Lower lobe of right lung (tissue), 2 donors: ENCODE results near the gene SLMAP. TPM values are rescaled to one million over a fixed set of nuclear protein-coding genes. Genes with fewer than 3 reads are reported as not detected.

Experiments used
- ATAC-seq, 2 donors: fragments of 200-7000 bp; cut with Tn5 transposase; one replicate each; pipeline ENCODE4 v1.9.1; 2020 to 2022; ENCODE audit warnings: mild to moderate bottlenecking in 2 of 2, moderate library complexity in 2 of 2
- DNase-seq: peaks from one replicate; pipeline ENCODE4 v3.0.0-alpha.2; 2020
- H3K27ac ChIP-seq: fragments of 200-600 bp; one replicate; pipeline ENCODE4 v1.8.0; 2022
- H3K27me3 ChIP-seq: fragments of 200-600 bp; one replicate; pipeline ENCODE4 v1.8.0; 2022; ENCODE audit warnings: low read depth
- H3K36me3 ChIP-seq: fragments of 200-600 bp; one replicate; pipeline ENCODE4 v1.8.0; 2022; ENCODE audit warnings: mild to moderate bottlenecking
- H3K4me1 ChIP-seq: fragments of 200-600 bp; one replicate; pipeline ENCODE4 v1.8.0; 2022
- H3K4me3 ChIP-seq: fragments of 200-600 bp; one replicate; pipeline ENCODE4 v1.8.0; 2022; ENCODE audit warnings: mild to moderate bottlenecking
- H3K9me3 ChIP-seq: fragments of 200-600 bp; one replicate; pipeline ENCODE4 v1.8.0; 2022
- intact Hi-C: fragments of 100-400 bp; cut with DNase I; formaldehyde crosslinking; loops from one replicate; pipeline ENCODE4 v1.11.0; 2022
- total RNA-seq: library from RNA; stranded (reverse); fragmentation: NEBNext Ultra II Directional; extraction: Animal tissue kit (Norgen Biotek cat#: 25700); gene quantifications from one replicate; pipeline ENCODE4 v1.2.1, GENCODE V29; 2021
- TF ChIP-seq, protein P1 (sequence below): fragments of 200-600 bp; IDR thresholded peaks from one replicate; pipeline ENCODE4 v1.8.0; 2022; ENCODE audit warnings: antibody characterized with exemption, mild to moderate bottlenecking
- donor health status: DM: no; HTN: yes; CAD: no; lungs with severe emphysema.

Gene SLMAP
- total RNA-seq, 1 donor from 2014 or later = 66.3 TPM

DNA sequence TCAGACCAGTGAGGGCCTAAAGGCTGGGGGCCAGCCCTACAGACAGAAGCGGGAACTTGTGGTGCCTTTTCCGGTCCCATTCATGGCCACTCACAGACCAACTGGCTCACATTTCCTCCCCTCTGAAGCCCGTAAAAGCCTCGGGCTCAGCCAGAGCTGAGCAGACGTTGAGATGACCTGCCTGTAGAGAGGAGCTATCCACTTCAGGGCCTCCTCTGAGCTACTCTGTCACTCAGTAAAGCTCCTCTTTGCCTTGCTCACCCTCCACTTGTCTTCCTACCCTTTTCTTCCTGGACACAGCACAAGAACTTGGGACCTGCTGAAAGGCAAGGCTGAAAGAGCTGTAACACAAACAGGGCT is 53.5 kb downstream of the SLMAP start:
- no peaks in the 10 kb centered on the region for H3K36me3 ChIP-seq
- TF ChIP-seq, protein P1, sequence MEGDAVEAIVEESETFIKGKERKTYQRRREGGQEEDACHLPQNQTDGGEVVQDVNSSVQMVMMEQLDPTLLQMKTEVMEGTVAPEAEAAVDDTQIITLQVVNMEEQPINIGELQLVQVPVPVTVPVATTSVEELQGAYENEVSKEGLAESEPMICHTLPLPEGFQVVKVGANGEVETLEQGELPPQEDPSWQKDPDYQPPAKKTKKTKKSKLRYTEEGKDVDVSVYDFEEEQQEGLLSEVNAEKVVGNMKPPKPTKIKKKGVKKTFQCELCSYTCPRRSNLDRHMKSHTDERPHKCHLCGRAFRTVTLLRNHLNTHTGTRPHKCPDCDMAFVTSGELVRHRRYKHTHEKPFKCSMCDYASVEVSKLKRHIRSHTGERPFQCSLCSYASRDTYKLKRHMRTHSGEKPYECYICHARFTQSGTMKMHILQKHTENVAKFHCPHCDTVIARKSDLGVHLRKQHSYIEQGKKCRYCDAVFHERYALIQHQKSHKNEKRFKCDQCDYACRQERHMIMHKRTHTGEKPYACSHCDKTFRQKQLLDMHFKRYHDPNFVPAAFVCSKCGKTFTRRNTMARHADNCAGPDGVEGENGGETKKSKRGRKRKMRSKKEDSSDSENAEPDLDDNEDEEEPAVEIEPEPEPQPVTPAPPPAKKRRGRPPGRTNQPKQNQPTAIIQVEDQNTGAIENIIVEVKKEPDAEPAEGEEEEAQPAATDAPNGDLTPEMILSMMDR = no peak
- no peaks in the 10 kb centered on the region for H3K27me3 ChIP-seq
- no peak for DNase-seq
- H3K4me1 ChIP-seq = no peaks in the 10 kb centered on the region
- intact Hi-C loops = no loop called here
- H3K4me3 ChIP-seq = no peak overlapping the region
- H3K9me3 ChIP-seq = peaks cover 4% of the 10 kb centered on the region
- no peak overlapping the region for H3K27ac ChIP-seq
- ATAC-seq = peak in 1 of 2 donors; percentile 19

DNA sequence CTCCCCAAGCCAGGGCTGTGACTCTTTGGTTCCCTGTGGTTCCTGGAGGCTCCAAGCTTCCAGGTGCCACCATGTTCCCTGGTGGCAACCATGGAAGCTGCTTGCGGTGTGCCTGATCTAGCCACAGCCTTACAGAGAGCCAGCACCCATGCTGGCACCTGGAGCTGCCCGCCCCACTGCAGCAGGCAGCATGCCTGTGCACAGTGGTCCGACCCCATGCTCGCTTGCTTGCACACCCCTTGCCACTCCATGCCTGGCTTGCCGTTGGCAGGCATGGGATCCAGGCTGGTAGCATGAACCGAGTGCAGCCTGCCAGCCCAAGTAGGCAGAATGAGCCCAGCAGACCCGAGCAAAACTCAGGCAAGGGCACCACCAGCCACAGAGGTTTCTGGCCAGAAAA is 53.9 kb downstream of the SLMAP start:
- Histone ChIP-seq H3K36me3 (no peaks in the 10 kb centered on the region), H3K4me3 (no peak overlapping the region), H3K27ac (no peak overlapping the region), H3K9me3 (peaks cover 4% of the 10 kb centered on the region), H3K4me1 (no peaks in the 10 kb centered on the region), H3K27me3 (no peaks in the 10 kb centered on the region)
- TF ChIP-seq, protein P1 = no peak
- ATAC-seq (no peak), DNase-seq (no peak)
- intact Hi-C loops = no loop called here

DNA sequence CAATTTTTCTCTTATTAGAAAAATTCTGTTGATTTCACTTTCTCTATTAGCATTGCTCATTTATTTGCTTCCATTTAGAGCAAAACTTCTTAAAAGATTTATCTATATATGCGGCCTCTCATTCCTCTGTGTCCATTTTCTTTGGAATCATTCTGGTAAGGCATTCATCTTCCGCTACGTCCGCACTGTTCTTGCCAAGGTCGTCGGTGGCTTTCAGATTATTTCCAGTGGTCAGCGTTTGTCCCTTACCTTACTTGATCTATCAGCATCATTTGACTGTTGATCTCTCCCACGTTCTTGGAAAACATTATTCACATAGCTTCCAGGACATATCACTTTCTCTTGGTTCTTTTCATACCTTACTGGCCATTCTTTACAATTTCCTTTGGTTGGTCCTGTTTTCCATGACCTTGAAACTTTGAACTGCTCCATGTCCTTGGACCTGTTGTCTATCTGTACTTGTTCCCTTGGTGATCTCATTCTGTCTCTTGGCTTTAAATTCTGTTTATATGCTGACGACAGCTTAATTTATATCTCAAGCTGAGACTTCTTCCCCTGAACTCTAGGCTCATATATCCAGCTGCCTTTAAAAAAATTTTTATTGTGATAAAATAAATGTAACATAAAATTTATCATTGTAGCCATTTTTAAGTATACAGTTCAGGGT is 54.5 kb downstream of the SLMAP start:
- ATAC-seq (no peak), DNase-seq (no peak)
- TF ChIP-seq, protein P1 = no peak
- Histone ChIP-seq H3K36me3 (no peaks in the 10 kb centered on the region), H3K27me3 (no peaks in the 10 kb centered on the region), H3K4me3 (no peak overlapping the region), H3K9me3 (peaks cover 4% of the 10 kb centered on the region), H3K27ac (no peak overlapping the region), H3K4me1 (peaks cover 2% of the 10 kb centered on the region)
- intact Hi-C loops = no loop called here

DNA sequence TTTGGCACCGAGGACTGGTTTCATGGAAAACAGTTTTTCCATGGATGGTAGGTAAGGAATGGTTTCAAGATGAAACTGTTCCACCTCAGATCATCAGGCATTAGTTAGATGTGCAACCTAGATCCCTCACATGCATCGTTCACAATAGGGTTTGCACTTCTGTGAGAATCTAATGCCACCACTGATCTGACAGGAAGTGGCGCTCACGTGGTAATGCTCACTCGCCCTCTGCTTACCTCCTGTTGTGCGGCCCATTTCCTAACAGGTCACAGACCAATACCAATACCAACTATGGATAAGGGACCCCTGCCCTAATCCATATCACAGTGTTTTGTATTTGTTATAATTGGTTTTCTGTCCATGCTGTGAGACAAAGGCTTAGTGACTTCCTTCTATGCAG is 58.9 kb downstream of the SLMAP start:
- no peak for ATAC-seq
- Histone ChIP-seq H3K4me1 (peaks cover 26% of the 10 kb centered on the region), H3K27me3 (no peaks in the 10 kb centered on the region), H3K9me3 (peaks cover 4% of the 10 kb centered on the region), H3K4me3 (no peak overlapping the region), H3K27ac (no peak overlapping the region), H3K36me3 (no peaks in the 10 kb centered on the region)
- DNase-seq = no peak
- intact Hi-C loops = no loop called here
- TF ChIP-seq, protein P1 = no peak

DNA sequence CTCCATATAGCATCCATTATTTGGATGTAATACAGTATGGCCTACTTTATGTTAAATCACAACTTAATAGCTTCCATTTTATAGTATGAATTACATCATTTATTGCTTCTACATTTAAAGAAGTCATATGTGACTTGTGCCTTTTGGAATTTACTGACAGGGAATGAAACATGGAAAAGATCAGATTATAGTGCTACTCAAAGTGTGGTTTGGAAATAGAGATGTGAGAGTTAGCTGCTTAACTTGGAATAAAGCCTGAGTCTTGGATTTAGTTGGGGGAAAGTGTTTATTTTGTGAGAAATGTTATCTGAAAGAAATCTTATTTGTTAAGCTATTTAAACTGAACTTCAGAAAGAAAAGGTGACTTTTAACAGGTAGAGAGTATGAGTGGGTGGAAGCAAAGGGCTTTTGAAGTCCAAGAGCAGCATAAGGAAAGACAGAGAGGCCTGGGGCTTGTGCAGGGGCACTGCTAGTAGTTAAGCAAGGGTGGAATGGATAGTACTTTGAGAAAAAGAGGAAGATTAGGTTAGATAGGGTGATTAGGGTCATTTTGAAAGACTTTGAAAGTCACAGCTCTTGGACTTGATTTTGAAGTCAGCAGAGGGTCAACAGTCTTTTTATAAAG is 60.5 kb downstream of the SLMAP start:
- Histone ChIP-seq H3K36me3 (no peaks in the 10 kb centered on the region), H3K27ac (no peak overlapping the region), H3K9me3 (peaks cover 4% of the 10 kb centered on the region), H3K27me3 (no peaks in the 10 kb centered on the region), H3K4me1 (peaks cover 28% of the 10 kb centered on the region), H3K4me3 (no peak overlapping the region)
- peak in 1 of 2 donors; percentile 81 for ATAC-seq
- DNase-seq = no peak
- intact Hi-C loops = no loop called here
- TF ChIP-seq, protein P1 = no peak
